ENCODE data around the gene ST7L.

The ST7L gene

DNA sequence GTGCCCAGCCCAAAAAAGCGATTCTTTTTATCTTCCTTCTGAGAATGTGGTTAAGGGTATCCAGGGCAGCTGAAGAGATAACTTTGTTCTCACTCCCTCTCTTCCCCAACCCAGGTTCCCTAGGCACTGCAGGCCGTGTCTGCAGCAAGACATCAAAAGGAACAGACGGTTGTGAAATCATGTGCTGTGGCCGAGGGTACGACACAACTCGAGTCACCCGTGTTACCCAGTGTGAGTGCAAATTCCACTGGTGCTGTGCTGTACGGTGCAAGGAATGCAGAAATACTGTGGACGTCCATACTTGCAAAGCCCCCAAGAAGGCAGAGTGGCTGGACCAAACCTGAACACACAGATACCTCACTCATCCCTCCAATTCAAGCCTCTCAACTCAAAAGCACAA, 98.8 kb downstream of the ST7L start (continued):
- TF ChIP-seq, protein P1, sequence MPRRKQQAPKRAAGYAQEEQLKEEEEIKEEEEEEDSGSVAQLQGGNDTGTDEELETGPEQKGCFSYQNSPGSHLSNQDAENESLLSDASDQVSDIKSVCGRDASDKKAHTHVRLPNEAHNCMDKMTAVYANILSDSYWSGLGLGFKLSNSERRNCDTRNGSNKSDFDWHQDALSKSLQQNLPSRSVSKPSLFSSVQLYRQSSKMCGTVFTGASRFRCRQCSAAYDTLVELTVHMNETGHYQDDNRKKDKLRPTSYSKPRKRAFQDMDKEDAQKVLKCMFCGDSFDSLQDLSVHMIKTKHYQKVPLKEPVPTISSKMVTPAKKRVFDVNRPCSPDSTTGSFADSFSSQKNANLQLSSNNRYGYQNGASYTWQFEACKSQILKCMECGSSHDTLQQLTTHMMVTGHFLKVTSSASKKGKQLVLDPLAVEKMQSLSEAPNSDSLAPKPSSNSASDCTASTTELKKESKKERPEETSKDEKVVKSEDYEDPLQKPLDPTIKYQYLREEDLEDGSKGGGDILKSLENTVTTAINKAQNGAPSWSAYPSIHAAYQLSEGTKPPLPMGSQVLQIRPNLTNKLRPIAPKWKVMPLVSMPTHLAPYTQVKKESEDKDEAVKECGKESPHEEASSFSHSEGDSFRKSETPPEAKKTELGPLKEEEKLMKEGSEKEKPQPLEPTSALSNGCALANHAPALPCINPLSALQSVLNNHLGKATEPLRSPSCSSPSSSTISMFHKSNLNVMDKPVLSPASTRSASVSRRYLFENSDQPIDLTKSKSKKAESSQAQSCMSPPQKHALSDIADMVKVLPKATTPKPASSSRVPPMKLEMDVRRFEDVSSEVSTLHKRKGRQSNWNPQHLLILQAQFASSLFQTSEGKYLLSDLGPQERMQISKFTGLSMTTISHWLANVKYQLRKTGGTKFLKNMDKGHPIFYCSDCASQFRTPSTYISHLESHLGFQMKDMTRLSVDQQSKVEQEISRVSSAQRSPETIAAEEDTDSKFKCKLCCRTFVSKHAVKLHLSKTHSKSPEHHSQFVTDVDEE (CRISPR knock-in tag; IDR thresholded peaks at IDR 0.05): no peak

DNA sequence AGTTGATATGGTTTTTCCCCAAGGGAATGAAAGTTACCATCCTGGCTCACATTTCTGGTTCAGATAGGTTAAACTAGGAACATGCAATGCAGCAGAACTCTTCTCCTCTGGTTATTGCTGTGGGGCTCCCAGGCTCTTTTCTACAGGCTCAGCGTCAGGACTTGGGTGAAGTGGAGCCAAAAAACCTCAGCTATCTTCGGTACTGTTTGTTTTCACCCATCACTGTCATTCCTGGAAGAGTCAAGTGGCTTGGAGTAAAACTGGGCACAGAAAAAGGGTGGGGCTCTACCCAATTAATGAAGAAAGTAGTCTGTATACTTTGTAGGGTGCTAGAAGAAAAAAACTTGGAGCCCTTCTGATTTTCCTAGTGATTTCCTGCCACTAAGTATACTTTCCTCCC, 100.8 kb downstream of the ST7L start:
- TF ChIP-seq ARNTL (CRISPR knock-in tag; IDR thresholded peaks at IDR 0.05; ENCODE audit: borderline replicate concordance, low read depth): no peak
- TF ChIP-seq CSDC2 (CRISPR knock-in tag; IDR thresholded peaks at IDR 0.05): no peak
- no peak for TF ChIP-seq OSR1 (CRISPR knock-in tag; IDR thresholded peaks at IDR 0.05)
- no peak for TF ChIP-seq GLIS3 (CRISPR knock-in tag; IDR thresholded peaks at IDR 0.05)
- no peak for TF ChIP-seq ZNF70 (CRISPR knock-in tag; IDR thresholded peaks at IDR 0.05)
- TF ChIP-seq, protein P2, sequence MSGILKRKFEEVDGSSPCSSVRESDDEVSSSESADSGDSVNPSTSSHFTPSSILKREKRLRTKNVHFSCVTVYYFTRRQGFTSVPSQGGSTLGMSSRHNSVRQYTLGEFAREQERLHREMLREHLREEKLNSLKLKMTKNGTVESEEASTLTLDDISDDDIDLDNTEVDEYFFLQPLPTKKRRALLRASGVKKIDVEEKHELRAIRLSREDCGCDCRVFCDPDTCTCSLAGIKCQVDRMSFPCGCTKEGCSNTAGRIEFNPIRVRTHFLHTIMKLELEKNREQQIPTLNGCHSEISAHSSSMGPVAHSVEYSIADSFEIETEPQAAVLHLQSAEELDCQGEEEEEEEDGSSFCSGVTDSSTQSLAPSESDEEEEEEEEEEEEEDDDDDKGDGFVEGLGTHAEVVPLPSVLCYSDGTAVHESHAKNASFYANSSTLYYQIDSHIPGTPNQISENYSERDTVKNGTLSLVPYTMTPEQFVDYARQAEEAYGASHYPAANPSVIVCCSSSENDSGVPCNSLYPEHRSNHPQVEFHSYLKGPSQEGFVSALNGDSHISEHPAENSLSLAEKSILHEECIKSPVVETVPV (CRISPR knock-in tag; IDR thresholded peaks at IDR 0.05): no peak
- TF ChIP-seq ZFP3 (CRISPR knock-in tag; IDR thresholded peaks at IDR 0.05): no peak
- TF ChIP-seq, protein P1 (CRISPR knock-in tag; IDR thresholded peaks at IDR 0.05): no peak

DNA sequence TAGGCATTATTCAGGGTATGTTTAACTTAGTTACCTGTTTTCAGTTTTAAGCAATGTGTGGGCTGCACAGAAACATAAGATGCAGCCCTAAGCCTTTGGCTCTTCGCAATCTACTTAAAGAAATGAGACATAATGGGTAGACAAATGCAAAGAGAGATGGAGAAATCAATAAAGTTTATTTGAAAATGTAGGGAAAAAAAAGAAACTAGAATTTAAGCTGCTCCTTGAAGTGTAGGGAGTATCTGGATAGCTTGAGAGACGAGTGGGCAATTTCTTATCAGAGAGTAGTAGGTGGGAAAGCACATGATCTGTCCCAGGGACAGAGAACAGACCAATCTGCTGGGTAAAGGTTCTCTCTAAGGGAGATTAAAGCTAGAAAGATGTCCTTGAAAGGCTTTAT, 101.3 kb downstream of the ST7L start:
- ATAC-seq: no peak
- TF ChIP-seq, protein P2 (CRISPR knock-in tag; IDR thresholded peaks at IDR 0.05): no peak
- TF ChIP-seq, protein P3, sequence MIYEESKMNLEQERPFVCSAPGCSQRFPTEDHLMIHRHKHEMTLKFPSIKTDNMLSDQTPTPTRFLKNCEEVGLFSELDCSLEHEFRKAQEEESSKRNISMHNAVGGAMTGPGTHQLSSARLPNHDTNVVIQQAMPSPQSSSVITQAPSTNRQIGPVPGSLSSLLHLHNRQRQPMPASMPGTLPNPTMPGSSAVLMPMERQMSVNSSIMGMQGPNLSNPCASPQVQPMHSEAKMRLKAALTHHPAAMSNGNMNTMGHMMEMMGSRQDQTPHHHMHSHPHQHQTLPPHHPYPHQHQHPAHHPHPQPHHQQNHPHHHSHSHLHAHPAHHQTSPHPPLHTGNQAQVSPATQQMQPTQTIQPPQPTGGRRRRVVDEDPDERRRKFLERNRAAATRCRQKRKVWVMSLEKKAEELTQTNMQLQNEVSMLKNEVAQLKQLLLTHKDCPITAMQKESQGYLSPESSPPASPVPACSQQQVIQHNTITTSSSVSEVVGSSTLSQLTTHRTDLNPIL (CRISPR knock-in tag; IDR thresholded peaks at IDR 0.05; ENCODE audit: low read depth): no peak
- TF ChIP-seq ZNF70 (CRISPR knock-in tag; IDR thresholded peaks at IDR 0.05): no peak
- no peak for TF ChIP-seq CSDC2 (CRISPR knock-in tag; IDR thresholded peaks at IDR 0.05)
- TF ChIP-seq, protein P4, sequence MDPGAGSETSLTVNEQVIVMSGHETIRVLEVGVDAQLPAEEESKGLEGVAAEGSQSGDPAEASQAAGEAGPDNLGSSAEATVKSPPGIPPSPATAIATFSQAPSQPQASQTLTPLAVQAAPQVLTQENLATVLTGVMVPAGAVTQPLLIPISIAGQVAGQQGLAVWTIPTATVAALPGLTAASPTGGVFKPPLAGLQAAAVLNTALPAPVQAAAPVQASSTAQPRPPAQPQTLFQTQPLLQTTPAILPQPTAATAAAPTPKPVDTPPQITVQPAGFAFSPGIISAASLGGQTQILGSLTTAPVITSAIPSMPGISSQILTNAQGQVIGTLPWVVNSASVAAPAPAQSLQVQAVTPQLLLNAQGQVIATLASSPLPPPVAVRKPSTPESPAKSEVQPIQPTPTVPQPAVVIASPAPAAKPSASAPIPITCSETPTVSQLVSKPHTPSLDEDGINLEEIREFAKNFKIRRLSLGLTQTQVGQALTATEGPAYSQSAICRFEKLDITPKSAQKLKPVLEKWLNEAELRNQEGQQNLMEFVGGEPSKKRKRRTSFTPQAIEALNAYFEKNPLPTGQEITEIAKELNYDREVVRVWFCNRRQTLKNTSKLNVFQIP (CRISPR knock-in tag; IDR thresholded peaks at IDR 0.05; ENCODE audit: borderline replicate concordance, low read depth): no peak
- no peak for TF ChIP-seq GLIS3 (CRISPR knock-in tag; IDR thresholded peaks at IDR 0.05)
- TF ChIP-seq ZC3H10 (CRISPR knock-in tag; IDR thresholded peaks at IDR 0.05): no peak
- no peak for TF ChIP-seq ZNF565 (CRISPR knock-in tag; conservative IDR thresholded peaks at IDR 0.05; ENCODE audit: low read depth)
- TF ChIP-seq ZFP30 (CRISPR knock-in tag; IDR thresholded peaks at IDR 0.05): no peak
- TF ChIP-seq TCF4 (CRISPR knock-in tag; IDR thresholded peaks at IDR 0.05; ENCODE audit: borderline replicate concordance): no peak
- TF ChIP-seq ZNF8 (CRISPR knock-in tag; IDR thresholded peaks at IDR 0.05): no peak
- TF ChIP-seq, protein P1 (CRISPR knock-in tag; IDR thresholded peaks at IDR 0.05): no peak
- no peak for TF ChIP-seq ESRRG (CRISPR knock-in tag; IDR thresholded peaks at IDR 0.05)

More for the DNA sequence above, 100.8 kb downstream of the ST7L start:
- no peak for ATAC-seq

Measured in SK-N-SH treated with all-trans-retinoic acid at 6 μM for 48 hours (cell line).